ENCODE measurements around the gene EPHA4.

The EPHA4 gene

GRCh38 chr2:221448057-221448843, 123.9 kb downstream of the EPHA4 start:
- no peak for DNase-seq (ENCODE audit: low read depth in 2 of 3, low spot score in 1 of 3)

GRCh38 chr2:221447310-221447709, 124.8 kb downstream of the EPHA4 start:
- DNase-seq (ENCODE audit: low read depth in 2 of 3, low spot score in 1 of 3), result no peak

- DNase-seq (ENCODE audit: low read depth in 2 of 3, low spot score in 1 of 3), result no peak
These were observed 126.0 kb downstream of the EPHA4 start for GRCh38 chr2:221446140-221446539.

GRCh38 chr2:221444106-221444505, 128.0 kb downstream of the EPHA4 start:
- DNase-seq (ENCODE audit: low read depth in 2 of 3, low spot score in 1 of 3), result no peak

- DNase-seq (ENCODE audit: low read depth in 2 of 3, low spot score in 1 of 3), result no peak
These were observed 128.5 kb downstream of the EPHA4 start for GRCh38 chr2:221443645-221444044.

GRCh38 chr2:221442128-221442527, 130.0 kb downstream of the EPHA4 start:
- DNase-seq (ENCODE audit: low read depth in 2 of 3, low spot score in 1 of 3), result no peak

GRCh38 chr2:221439761-221440479, 132.2 kb downstream of the EPHA4 start:
- DNase-seq (ENCODE audit: low read depth in 2 of 3, low spot score in 1 of 3), result no peak

- no peak for DNase-seq (ENCODE audit: low read depth in 2 of 3, low spot score in 1 of 3)
These were observed 135.0 kb downstream of the EPHA4 start for GRCh38 chr2:221437056-221437455.

- DNase-seq (ENCODE audit: low read depth in 2 of 3, low spot score in 1 of 3), result no peak
These were observed 136.9 kb downstream of the EPHA4 start for GRCh38 chr2:221435171-221435570.

- DNase-seq (ENCODE audit: low read depth in 2 of 3, low spot score in 1 of 3), result no peak
These were observed 138.0 kb downstream of the EPHA4 start for GRCh38 chr2:221434142-221434541.

GRCh38 chr2:221431477-221431876, 140.6 kb downstream of the EPHA4 start:
- no peak for DNase-seq (ENCODE audit: low read depth in 2 of 3, low spot score in 1 of 3)

- DNase-seq (ENCODE audit: low read depth in 2 of 3, low spot score in 1 of 3), result no peak
These were observed 142.2 kb downstream of the EPHA4 start for GRCh38 chr2:221429741-221430491.

GRCh38 chr2:221428896-221429295, 143.2 kb downstream of the EPHA4 start:
- no peak for DNase-seq (ENCODE audit: low read depth in 2 of 3, low spot score in 1 of 3)

- no peak for DNase-seq (ENCODE audit: low read depth in 2 of 3, low spot score in 1 of 3)
These were observed 145.2 kb downstream of the EPHA4 start for GRCh38 chr2:221426929-221427328.

GRCh38 chr2:221425891-221426290, 146.2 kb downstream of the EPHA4 start:
- no peak for DNase-seq (ENCODE audit: low read depth in 2 of 3, low spot score in 1 of 3)

- no peak for DNase-seq (ENCODE audit: low read depth in 2 of 3, low spot score in 1 of 3)
These were observed 146.8 kb downstream of the EPHA4 start for GRCh38 chr2:221425353-221425752.

GRCh38 chr2:221423210-221423804, 148.8 kb downstream of the EPHA4 start:
- no peak for DNase-seq (ENCODE audit: low read depth in 2 of 3, low spot score in 1 of 3)

GRCh38 chr2:221422516-221423209, 149.4 kb downstream of the EPHA4 start:
- DNase-seq (ENCODE audit: low read depth in 2 of 3, low spot score in 1 of 3), result no peak

- no peak for DNase-seq (ENCODE audit: low read depth in 2 of 3, low spot score in 1 of 3)
These were observed 151.9 kb downstream of the EPHA4 start for GRCh38 chr2:221420245-221420644.

GRCh38 chr2:221415789-221416188, 156.3 kb downstream of the EPHA4 start:
- no peak for DNase-seq (ENCODE audit: low read depth in 2 of 3, low spot score in 1 of 3)

GRCh38 chr2:221412978-221413377, 159.1 kb downstream of the EPHA4 start:
- DNase-seq (ENCODE audit: low read depth in 2 of 3, low spot score in 1 of 3), result no peak
